Coronary artery (tissue), 2 donors: ENCODE data around the gene GOLGA8R.
"Not testable (repeated sequence)": the region's sequence is repeated elsewhere in the genome, so short reads cannot be mapped to it uniquely, and the experiment has no call there.

Experiments
- DNase-seq: peaks from one replicate; pipeline ENCODE4 v3.0.0-alpha.2; 2017; ENCODE audit warnings: low spot score
- H3K27ac ChIP-seq, 2 donors: fragments of 200-600 bp; sonication (generic); one replicate each; pipeline ENCODE4 v1.5.1; 2016 to 2019
- H3K4me3 ChIP-seq: fragments of 200-600 bp; sonication (generic); 2 replicates; pipeline ENCODE4 v1.5.1; 2016; ENCODE audit warnings: mild to moderate bottlenecking, moderate library complexity

The GOLGA8R gene

DNA sequence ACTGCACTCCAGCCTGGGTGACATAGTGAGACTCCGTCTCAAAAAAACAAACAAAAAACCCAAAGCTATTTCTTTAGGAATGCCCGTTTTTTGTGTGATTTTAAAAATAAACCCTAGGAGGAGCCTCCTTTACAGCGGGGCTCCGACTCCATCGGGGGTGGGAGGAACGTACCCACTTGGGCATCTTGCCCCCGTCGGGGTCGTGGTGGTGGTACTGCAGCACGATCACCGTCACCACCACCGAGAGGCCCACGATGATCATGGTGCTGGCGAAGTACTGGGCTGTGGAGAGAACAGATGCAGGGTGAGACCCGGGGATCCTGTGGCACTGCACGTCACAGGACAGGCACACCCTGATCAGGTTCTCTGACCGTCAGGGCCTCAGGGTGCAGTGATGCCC, 46.8 kb downstream of the GOLGA8R start:
- DNase-seq, H3K4me3 ChIP-seq, H3K27ac ChIP-seq: not testable (repeated sequence)

DNA sequence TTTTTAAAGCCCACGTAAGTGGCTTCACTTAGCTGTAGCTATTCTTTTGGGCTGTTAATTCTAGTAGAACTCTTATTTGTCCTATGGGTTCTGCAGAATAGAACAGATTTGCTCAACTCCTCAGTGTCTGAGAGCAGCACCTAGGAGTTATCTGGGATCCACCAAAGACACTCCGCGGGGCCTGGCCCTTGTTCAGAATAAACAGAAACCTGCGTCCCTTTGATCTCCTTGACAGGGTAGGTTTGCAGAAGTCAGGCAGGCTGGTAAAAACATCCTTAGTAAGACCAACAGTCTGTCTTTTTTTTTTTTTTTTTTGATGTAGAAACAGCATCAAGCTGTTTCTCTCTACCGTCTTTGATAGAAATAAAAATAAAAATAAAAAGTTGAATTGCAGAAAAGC, 52.7 kb downstream of the GOLGA8R start:
- not testable (repeated sequence) for H3K27ac ChIP-seq, DNase-seq, H3K4me3 ChIP-seq

DNA sequence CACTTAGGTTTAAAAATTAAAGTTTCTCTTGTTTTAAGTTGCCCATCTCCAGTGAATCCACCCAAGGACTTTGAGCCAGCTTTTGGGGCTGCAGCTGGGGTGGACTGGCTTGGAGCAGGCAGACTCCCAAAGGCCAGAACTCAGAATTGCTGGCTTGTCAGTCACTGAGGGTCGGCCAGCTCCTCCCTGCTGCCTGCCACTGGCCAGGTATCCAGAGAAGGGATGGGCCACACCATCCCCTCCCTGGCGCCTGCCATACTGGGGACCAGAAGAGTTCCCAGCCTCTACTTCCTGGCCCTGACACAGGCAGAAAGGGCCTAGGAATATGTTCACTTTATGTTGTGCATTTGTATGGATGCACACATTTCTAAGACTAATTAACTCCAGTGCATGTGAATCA, 53.1 kb downstream of the GOLGA8R start:
- not testable (repeated sequence) for H3K27ac ChIP-seq, DNase-seq, H3K4me3 ChIP-seq

DNA sequence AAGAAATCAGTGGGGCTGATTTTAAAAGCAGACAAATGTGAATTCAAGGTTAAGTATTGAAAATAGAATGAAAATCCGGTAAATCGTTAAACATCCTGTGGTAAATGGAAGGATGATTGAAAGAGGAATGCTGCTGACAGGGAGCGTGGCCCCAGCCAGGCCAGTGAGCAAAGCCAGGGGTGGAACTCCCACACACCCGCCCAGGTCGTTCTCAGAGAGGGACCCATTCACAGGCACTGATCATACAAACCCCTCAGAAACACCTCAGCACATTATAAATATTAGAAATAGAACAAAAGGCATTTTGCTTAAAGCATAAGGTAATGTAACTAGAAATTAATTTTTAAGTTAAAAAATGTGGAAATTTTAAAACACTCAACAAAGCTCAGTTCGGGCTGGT, 59.0 kb downstream of the GOLGA8R start:
- not testable (repeated sequence) for H3K4me3 ChIP-seq, DNase-seq

More for the DNA sequence above, 59.0 kb downstream of the GOLGA8R start:
- H3K27ac ChIP-seq, result not testable (repeated sequence)
